ENCODE measurements around the gene PAM.

The PAM gene

GRCh38 chr5:102863764-102864560 lies 108.9 kb downstream of the PAM start:
- no peak for DNase-seq

GRCh38 chr5:102865171-102865509 lies 110.0 kb downstream of the PAM start:
- no peak for DNase-seq

- DNase-seq: peak; percentile 27
These were observed 110.6 kb downstream of the PAM start for GRCh38 chr5:102865510-102866236.

- DNase-seq: no peak
These were observed 111.1 kb downstream of the PAM start for GRCh38 chr5:102866237-102866600.

- DNase-seq: no peak
These were observed 113.0 kb downstream of the PAM start for GRCh38 chr5:102867992-102868662.

GRCh38 chr5:102869230-102869629 lies 114.1 kb downstream of the PAM start:
- no peak for DNase-seq

- no peak for DNase-seq
These were observed 118.4 kb downstream of the PAM start for GRCh38 chr5:102873379-102873932.

- DNase-seq: no peak
These were observed 118.9 kb downstream of the PAM start for GRCh38 chr5:102874054-102874453.

GRCh38 chr5:102875721-102876123 lies 120.6 kb downstream of the PAM start:
- no peak for DNase-seq

GRCh38 chr5:102876610-102877009 lies 121.5 kb downstream of the PAM start:
- DNase-seq: no peak

GRCh38 chr5:102879741-102880140 lies 124.6 kb downstream of the PAM start:
- DNase-seq: no peak

GRCh38 chr5:102886586-102886985 lies 131.5 kb downstream of the PAM start:
- DNase-seq: no peak

- peak; percentile 26 for DNase-seq
These were observed 133.4 kb downstream of the PAM start for GRCh38 chr5:102888483-102888882.

GRCh38 chr5:102889033-102889432 lies 133.9 kb downstream of the PAM start:
- DNase-seq: no peak

GRCh38 chr5:102890133-102890532 lies 135.0 kb downstream of the PAM start:
- DNase-seq: no peak

GRCh38 chr5:102891175-102891574 lies 136.1 kb downstream of the PAM start:
- no peak for DNase-seq

- no peak for DNase-seq
These were observed 138.8 kb downstream of the PAM start for GRCh38 chr5:102893942-102894341.

GRCh38 chr5:102895234-102895633 lies 140.1 kb downstream of the PAM start:
- DNase-seq: no peak

- no peak for DNase-seq
These were observed 140.9 kb downstream of the PAM start for GRCh38 chr5:102895976-102896375.

- no peak for DNase-seq
These were observed 146.5 kb downstream of the PAM start for GRCh38 chr5:102901424-102902134.

- no peak for DNase-seq
These were observed 147.0 kb downstream of the PAM start for GRCh38 chr5:102902135-102902448.

GRCh38 chr5:102902647-102903046 lies 147.5 kb downstream of the PAM start:
- DNase-seq: no peak
